Uterus (tissue), 4 donors: ENCODE results near the gene PCNX3. TPM values are rescaled to one million over a fixed set of nuclear protein-coding genes. Genes with fewer than 3 reads are reported as not detected.

Experiments used
- DNase-seq, 2 donors: peaks; one replicate each; pipeline ENCODE4 v3.0.0-alpha.2; 2019 to 2020
- H3K27ac ChIP-seq, 2 donors: fragments of 200-600 bp; sonication (generic); 1 replicate in 1 of 2; 2 replicates in 1 of 2; pipeline ENCODE4 v1.5.1; 2016 to 2018
- H3K27me3 ChIP-seq, 2 donors: fragments of 200-600 bp; sonication (generic); one replicate each; pipeline ENCODE4 v1.5.1; 2018 to 2019; ENCODE audit warnings: control low read depth in 1 of 2
- H3K36me3 ChIP-seq, 2 donors: fragments of 200-600 bp; sonication (generic); one replicate each; pipeline ENCODE4 v1.5.1; 2019; ENCODE audit warnings: control low read depth in 1 of 2
- H3K4me1 ChIP-seq, 2 donors: fragments of 200-600 bp; sonication (generic); one replicate each; pipeline ENCODE4 v1.5.1; 2018 to 2019; ENCODE audit warnings: control low read depth in 1 of 2
- H3K4me3 ChIP-seq, 2 donors: fragments of 200-600 bp; sonication (generic); 1 replicate in 1 of 2; 2 replicates in 1 of 2; pipeline ENCODE4 v1.5.1; 2018 to 2019; ENCODE audit warnings: mild to moderate bottlenecking in 1 of 2
- H3K9me3 ChIP-seq, 2 donors: fragments of 200-600 bp; sonication (generic); one replicate each; pipeline ENCODE4 v1.5.1; 2019; ENCODE audit warnings: control low read depth in 1 of 2
- CTCF ChIP-seq, 4 experiments: fragments of 200-600 bp in 2 of 4; fragments of 450-650 bp in 2 of 4; sonication (generic) in 2 of 4; IDR thresholded peaks; one replicate each; pipeline ENCODE4 v1.5.1; 2016 to 2019; ENCODE audit warnings: antibody characterized with exemption in 4 of 4, mild to moderate bottlenecking in 2 of 4, moderate library complexity in 1 of 4
- POLR2A ChIP-seq, 2 donors: fragments of 450-650 bp; IDR thresholded peaks; one replicate each; pipeline ENCODE4 v1.6.1; 2016; ENCODE audit warnings: antibody characterized with exemption in 2 of 2, mild to moderate bottlenecking in 1 of 2, moderate library complexity in 1 of 2
- intact Hi-C: fragments of 100-400 bp; cut with DNase I; formaldehyde crosslinking; loops from one replicate; pipeline ENCODE4 v1.15.1; 2023; ENCODE audit warnings: low total_unique reads
- total RNA-seq, 4 donors: library from RNA; depleted of rRNA in 3 of 4; stranded (reverse); fragments of >200 nt in 3 of 4; gene quantifications; one replicate each; pipeline versions ENCODE4 v1.1.0 to v1.2.4, GENCODE V29; 2014 to 2023
- donor health status: DM: yes; HTN: yes; CAD: no.

The PCNX3 gene
- total RNA-seq, 4 donors from 2014 or later, result 6.8 to 47.4 (median 24.6) TPM

GRCh38 chr11:65617136-65617850 is 1.7 kb downstream of the PCNX3 start:
- H3K36me3 ChIP-seq, result no peaks in the 10 kb centered on the region
- no peak overlapping the region for H3K4me3 ChIP-seq
- DNase-seq, result no peak
- no peaks in the 10 kb centered on the region for H3K9me3 ChIP-seq
- no peaks in the 10 kb centered on the region for H3K27me3 ChIP-seq
- TF ChIP-seq POLR2A (IDR thresholded peaks at IDR 0.05), result no peak
- TF ChIP-seq CTCF (IDR thresholded peaks at IDR 0.05), result no peak
- no peak overlapping the region for H3K27ac ChIP-seq
- intact Hi-C loops, result no loop called here
- H3K4me1 ChIP-seq, result peaks cover 0 to 19% of the 10 kb centered on the region in 2 donors

- Histone ChIP-seq H3K4me3 (no peak overlapping the region), H3K4me1 (peaks cover 0 to 12% of the 10 kb centered on the region in 2 donors), H3K36me3 (no peaks in the 10 kb centered on the region), H3K9me3 (no peaks in the 10 kb centered on the region), H3K27me3 (no peaks in the 10 kb centered on the region), H3K27ac (no peak overlapping the region)
- TF ChIP-seq POLR2A (IDR thresholded peaks at IDR 0.05) (no peak), CTCF (IDR thresholded peaks at IDR 0.05) (no peak)
- intact Hi-C loops, result no loop called here
- DNase-seq, result no peak
Measured at GRCh38 chr11:65617990-65618751, 2.6 kb downstream of the PCNX3 start.

- no peaks in the 10 kb centered on the region for H3K36me3 ChIP-seq
- TF ChIP-seq POLR2A (IDR thresholded peaks at IDR 0.05), result no peak
- no peak for TF ChIP-seq CTCF (IDR thresholded peaks at IDR 0.05)
- DNase-seq, result no peak
- H3K9me3 ChIP-seq, result no peaks in the 10 kb centered on the region
- no peak overlapping the region for H3K27ac ChIP-seq
- no peaks in the 10 kb centered on the region for H3K27me3 ChIP-seq
- peaks cover 0 to 10% of the 10 kb centered on the region in 2 donors for H3K4me1 ChIP-seq
- H3K4me3 ChIP-seq, result no peak overlapping the region
- intact Hi-C loops, result no loop called here
Measured at GRCh38 chr11:65618763-65619162, 3.2 kb downstream of the PCNX3 start.

- no peaks in the 10 kb centered on the region for H3K36me3 ChIP-seq
- no peaks in the 10 kb centered on the region for H3K27me3 ChIP-seq
- H3K4me3 ChIP-seq, result no peak overlapping the region
- no peak for TF ChIP-seq CTCF (IDR thresholded peaks at IDR 0.05)
- no peak for TF ChIP-seq POLR2A (IDR thresholded peaks at IDR 0.05)
- no peak overlapping the region for H3K27ac ChIP-seq
- intact Hi-C loops, result no loop called here
- no peak for DNase-seq
- H3K9me3 ChIP-seq, result no peaks in the 10 kb centered on the region
- peaks cover 0 to 10% of the 10 kb centered on the region in 2 donors for H3K4me1 ChIP-seq
Measured at GRCh38 chr11:65619281-65619928, 3.8 kb downstream of the PCNX3 start.

GRCh38 chr11:65620666-65621065 is 5.1 kb downstream of the PCNX3 start:
- Histone ChIP-seq H3K9me3 (no peaks in the 10 kb centered on the region), H3K36me3 (no peaks in the 10 kb centered on the region), H3K27ac (no peak overlapping the region), H3K4me3 (no peak overlapping the region), H3K27me3 (no peaks in the 10 kb centered on the region), H3K4me1 (peaks cover 0 to 10% of the 10 kb centered on the region in 2 donors)
- intact Hi-C loops, result no loop called here
- TF ChIP-seq CTCF (IDR thresholded peaks at IDR 0.05), result no peak
- no peak for TF ChIP-seq POLR2A (IDR thresholded peaks at IDR 0.05)
- DNase-seq, result no peak
